GM19438 (cell line): ENCODE data around the gene FAM241A.
"Not testable (repeated sequence)": the region's sequence is repeated elsewhere in the genome, so short reads cannot be mapped to it uniquely, and the experiment has no call there.

Source experiments
- ATAC-seq: cut with Tn5 transposase; IDR thresholded peaks from one replicate; pipeline ENCODE4 v1.9.1; 2021; ENCODE audit warnings: low read depth; ENCODE audit not compliant: unreplicated experiment

The FAM241A gene

GRCh38 chr4:112145326-112145789 is at the start of gene FAM241A:
FAM241A (plus strand) TSS chr4:112145454; CDS start chr4:112145581, 127 bp downstream.
- ATAC-seq, result peak; percentile 90

GRCh38 chr4:112098841-112099530 is 46.3 kb upstream of the FAM241A start:
- no peak for ATAC-seq

GRCh38 chr4:112099701-112100297 is 45.5 kb upstream of the FAM241A start:
- peak; percentile 75 for ATAC-seq

- ATAC-seq, result no peak
Measured at GRCh38 chr4:112102875-112103370, 42.3 kb upstream of the FAM241A start.

- no peak for ATAC-seq
Measured at GRCh38 chr4:112105201-112105969, 39.9 kb upstream of the FAM241A start.

GRCh38 chr4:112109360-112110058 is 35.7 kb upstream of the FAM241A start:
- ATAC-seq, result no peak

- ATAC-seq, result no peak
Measured at GRCh38 chr4:112110059-112110425, 35.2 kb upstream of the FAM241A start.

GRCh38 chr4:112111306-112111705 is 33.9 kb upstream of the FAM241A start:
- ATAC-seq, result no peak

- not testable (repeated sequence) for ATAC-seq
Measured at GRCh38 chr4:112112095-112112494, 33.2 kb upstream of the FAM241A start.

- ATAC-seq, result no peak
Measured at GRCh38 chr4:112112590-112113170, 32.6 kb upstream of the FAM241A start.

GRCh38 chr4:112113864-112114263 is 31.4 kb upstream of the FAM241A start:
- ATAC-seq, result no peak

GRCh38 chr4:112114452-112114851 is 30.8 kb upstream of the FAM241A start:
- no peak for ATAC-seq

GRCh38 chr4:112118742-112119352 is 26.4 kb upstream of the FAM241A start:
- ATAC-seq, result no peak

GRCh38 chr4:112119353-112119783 is 25.9 kb upstream of the FAM241A start:
- peak; percentile 77 for ATAC-seq

- ATAC-seq, result no peak
Measured at GRCh38 chr4:112120021-112120420, 25.2 kb upstream of the FAM241A start.

- ATAC-seq, result no peak
Measured at GRCh38 chr4:112125416-112125815, 19.8 kb upstream of the FAM241A start.

GRCh38 chr4:112127048-112127637 is 18.1 kb upstream of the FAM241A start:
- ATAC-seq, result no peak

- ATAC-seq, result no peak
Measured at GRCh38 chr4:112127803-112128202, 17.5 kb upstream of the FAM241A start.

GRCh38 chr4:112128452-112128851 is 16.8 kb upstream of the FAM241A start:
- ATAC-seq, result peak; percentile 69
